ENCODE measurements around the gene UBE2K. TPM values are rescaled to one million over a fixed set of nuclear protein-coding genes. Genes with fewer than 3 reads are reported as not detected.

Gene UBE2K
- total RNA-seq, 1 experiment from 2014 or later, result 38.9 TPM

DNA sequence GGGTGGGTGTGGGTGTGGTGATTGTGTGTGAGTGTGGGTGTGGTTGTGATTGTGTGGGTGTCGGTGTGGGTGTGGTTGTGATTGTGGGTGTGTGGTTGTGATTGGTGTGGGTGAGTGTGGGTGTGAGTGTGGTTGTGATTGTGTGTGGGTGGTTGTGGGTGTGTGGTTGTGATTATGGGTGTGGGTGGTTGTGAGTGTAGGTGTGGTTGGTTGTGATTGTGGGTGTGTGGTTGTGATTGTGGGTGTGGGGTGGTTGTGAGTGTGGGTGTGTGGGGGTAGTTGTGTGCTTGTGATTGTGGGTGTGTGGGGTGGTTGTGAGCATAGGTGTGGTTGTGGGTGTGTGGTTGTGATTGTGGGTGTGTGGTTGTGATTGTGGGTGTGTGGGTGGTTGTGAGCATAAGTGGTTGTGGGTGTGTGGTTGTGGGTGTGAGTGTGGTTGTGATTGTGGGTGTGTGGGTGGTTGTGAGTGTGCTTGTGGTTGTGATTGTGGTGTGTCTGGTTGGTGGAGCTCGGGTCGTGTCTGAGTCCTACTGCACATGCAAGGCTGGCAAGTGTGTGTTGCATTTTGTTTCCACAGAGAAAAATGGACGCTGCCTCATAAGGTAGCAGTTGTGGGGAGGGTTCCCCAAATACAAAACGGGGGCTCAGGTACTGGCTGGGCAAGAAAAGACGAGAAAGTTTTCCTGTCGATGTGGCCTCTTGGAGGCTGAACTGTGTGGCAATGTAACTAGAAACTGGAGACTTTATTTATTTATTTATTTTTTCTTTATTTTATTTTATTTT, 116.7 kb downstream of the UBE2K start:
- Histone ChIP-seq H3K4me2 (ENCODE audit: low read length) (no peak overlapping the region), H3K27me3 (ENCODE audit: low read length) (no peaks in the 10 kb centered on the region), H3K9me2 (replicated peaks; ENCODE audit: low read length) (no peaks in the 10 kb centered on the region), H3K27ac (ENCODE audit: low read length) (no peak overlapping the region), H3K36me3 (ENCODE audit: low read depth, low read length) (no peaks in the 10 kb centered on the region), H3K9me3 (ENCODE audit: low read length) (no peaks in the 10 kb centered on the region), H3K79me2 (ENCODE audit: low read length) (no peaks in the 10 kb centered on the region), H3K4me1 (ENCODE audit: insufficient read depth, low read length) (no peaks in the 10 kb centered on the region), H4K20me1 (ENCODE audit: low read length) (no peaks in the 10 kb centered on the region), H3F3A (ENCODE audit: low read length, unreplicated experiment) (no peaks in the 10 kb centered on the region), H3K9ac (ENCODE audit: low read length) (no peak overlapping the region), H2AFZ (ENCODE audit: low read length) (no peak overlapping the region), H3K4me3 (ENCODE audit: low read length) (no peak overlapping the region)
- ATAC-seq, result no peak
- CTCF ChIA-PET, result no interaction called here
- POLR2A ChIA-PET (ENCODE audit: unreplicated experiment), result no interaction called here
- no TSS peak for BruUV-seq (replicated peaks)
- intact Hi-C loops (cut with micrococcal nuclease), result no loop called here
- TF ChIP-seq EZH2 (IDR thresholded peaks at IDR 0.05; ENCODE audit: low read length, unreplicated experiment) (no peak), EZH2phosphoT487 (IDR thresholded peaks at IDR 0.05; ENCODE audit: borderline replicate concordance, low read length) (no peak)
- TF ChIP-seq, protein P1, sequence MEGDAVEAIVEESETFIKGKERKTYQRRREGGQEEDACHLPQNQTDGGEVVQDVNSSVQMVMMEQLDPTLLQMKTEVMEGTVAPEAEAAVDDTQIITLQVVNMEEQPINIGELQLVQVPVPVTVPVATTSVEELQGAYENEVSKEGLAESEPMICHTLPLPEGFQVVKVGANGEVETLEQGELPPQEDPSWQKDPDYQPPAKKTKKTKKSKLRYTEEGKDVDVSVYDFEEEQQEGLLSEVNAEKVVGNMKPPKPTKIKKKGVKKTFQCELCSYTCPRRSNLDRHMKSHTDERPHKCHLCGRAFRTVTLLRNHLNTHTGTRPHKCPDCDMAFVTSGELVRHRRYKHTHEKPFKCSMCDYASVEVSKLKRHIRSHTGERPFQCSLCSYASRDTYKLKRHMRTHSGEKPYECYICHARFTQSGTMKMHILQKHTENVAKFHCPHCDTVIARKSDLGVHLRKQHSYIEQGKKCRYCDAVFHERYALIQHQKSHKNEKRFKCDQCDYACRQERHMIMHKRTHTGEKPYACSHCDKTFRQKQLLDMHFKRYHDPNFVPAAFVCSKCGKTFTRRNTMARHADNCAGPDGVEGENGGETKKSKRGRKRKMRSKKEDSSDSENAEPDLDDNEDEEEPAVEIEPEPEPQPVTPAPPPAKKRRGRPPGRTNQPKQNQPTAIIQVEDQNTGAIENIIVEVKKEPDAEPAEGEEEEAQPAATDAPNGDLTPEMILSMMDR (conservative IDR thresholded peaks at IDR 0.05; ENCODE audit: low read depth, low read length), result no peak
- DNase-seq, result no peak

DNA sequence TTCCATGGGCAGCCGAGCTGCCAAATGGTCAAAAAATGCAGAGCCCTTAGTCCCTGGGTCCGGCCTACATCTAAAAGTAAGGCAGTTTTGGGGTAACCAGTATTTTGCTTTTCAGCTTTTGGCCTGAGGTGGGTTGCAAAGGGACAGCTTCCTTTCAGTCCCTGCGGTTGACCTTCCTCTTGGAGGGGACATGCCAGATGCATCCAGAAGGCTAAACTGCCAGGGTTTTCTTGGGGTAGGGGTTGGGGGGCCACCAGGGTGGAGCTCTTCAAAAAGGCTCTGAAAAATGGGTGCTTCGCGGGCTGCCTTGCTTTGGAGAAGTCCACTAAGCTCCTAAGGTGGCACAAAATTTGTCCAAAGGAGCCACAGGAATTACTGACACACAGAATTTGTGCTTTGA, 120.7 kb downstream of the UBE2K start:
- H3K9me2 ChIP-seq (replicated peaks; ENCODE audit: low read length), result no peaks in the 10 kb centered on the region
- CTCF ChIA-PET, result no interaction called here
- no TSS peak for BruUV-seq (replicated peaks)

More for the DNA sequence above, 120.7 kb downstream of the UBE2K start:
- H3K27me3 ChIP-seq (ENCODE audit: low read length), result no peaks in the 10 kb centered on the region
- H2AFZ ChIP-seq (ENCODE audit: low read length), result no peak overlapping the region
- POLR2A ChIA-PET (ENCODE audit: unreplicated experiment), result no interaction called here
- H3K4me2 ChIP-seq (ENCODE audit: low read length), result no peak overlapping the region
- TF ChIP-seq EZH2phosphoT487 (IDR thresholded peaks at IDR 0.05; ENCODE audit: borderline replicate concordance, low read length) (no peak), EZH2 (IDR thresholded peaks at IDR 0.05; ENCODE audit: low read length, unreplicated experiment) (no peak)
- TF ChIP-seq, protein P1 (conservative IDR thresholded peaks at IDR 0.05; ENCODE audit: low read depth, low read length), result no peak
- DNase-seq, result no peak
- no peaks in the 10 kb centered on the region for H3F3A ChIP-seq (ENCODE audit: low read length, unreplicated experiment)
- H3K4me1 ChIP-seq (ENCODE audit: insufficient read depth, low read length), result no peaks in the 10 kb centered on the region
- no peaks in the 10 kb centered on the region for H3K9me3 ChIP-seq (ENCODE audit: low read length)
- no peaks in the 10 kb centered on the region for H3K36me3 ChIP-seq (ENCODE audit: low read depth, low read length)
- no peak for ATAC-seq
- H4K20me1 ChIP-seq (ENCODE audit: low read length), result no peaks in the 10 kb centered on the region
- H3K79me2 ChIP-seq (ENCODE audit: low read length), result no peaks in the 10 kb centered on the region
- H3K4me3 ChIP-seq (ENCODE audit: low read length), result no peak overlapping the region
- no peak overlapping the region for H3K9ac ChIP-seq (ENCODE audit: low read length)
- no peak overlapping the region for H3K27ac ChIP-seq (ENCODE audit: low read length)
- intact Hi-C loops (cut with micrococcal nuclease), result no loop called here

Measured in PC-3 (cell line).